Rectal smooth muscle tissue (tissue), 1 donor: ENCODE results near the gene HDDC2.
"Not testable (repeated sequence)": the region's sequence is repeated elsewhere in the genome, so short reads cannot be mapped to it uniquely, and the experiment has no call there.

Experiments
- H3K27ac ChIP-seq: one replicate; pipeline ENCODE4 v1.7.0; 2013; ENCODE audit warnings: low read depth, low read length, inconsistent platforms
- H3K27me3 ChIP-seq: one replicate; pipeline ENCODE4 v1.7.0; 2013; ENCODE audit warnings: low read length; ENCODE audit not compliant: control insufficient read depth, insufficient read depth
- H3K36me3 ChIP-seq: one replicate; pipeline ENCODE4 v1.7.0; 2013; ENCODE audit warnings: low read length; ENCODE audit not compliant: control insufficient read depth, insufficient read depth
- H3K4me1 ChIP-seq: one replicate; pipeline ENCODE4 v1.7.0; 2013; ENCODE audit warnings: low read length; ENCODE audit not compliant: control insufficient read depth, insufficient read depth
- H3K4me3 ChIP-seq: one replicate; pipeline ENCODE4 v1.7.0; 2013; ENCODE audit warnings: low read length
- H3K9ac ChIP-seq: one replicate; pipeline ENCODE4 v1.7.0; 2013; ENCODE audit warnings: low read length

HDDC2 gene

GRCh38 chr6:125302840-125303511, 1.2 kb upstream of the HDDC2 start:
- Histone ChIP-seq H3K9ac (no peak overlapping the region), H3K27ac (no peak overlapping the region), H3K4me1 (peaks cover 6% of the 10 kb centered on the region), H3K36me3 (no peaks in the 10 kb centered on the region), H3K27me3 (no peaks in the 10 kb centered on the region), H3K4me3 (no peak overlapping the region)

GRCh38 chr6:125300992-125301434, 754 bp downstream of the HDDC2 start:
- Histone ChIP-seq H3K27me3 (no peaks in the 10 kb centered on the region), H3K4me3 (peak overlapping the region; percentile 83), H3K36me3 (peaks cover 4% of the 10 kb centered on the region), H3K4me1 (peaks cover 6% of the 10 kb centered on the region), H3K27ac (peak overlapping the region; percentile 88), H3K9ac (peak overlapping the region; percentile 27)

- Histone ChIP-seq H3K9ac (no peak overlapping the region), H3K27me3 (no peaks in the 10 kb centered on the region), H3K4me3 (no peak overlapping the region), H3K36me3 (peaks cover 4% of the 10 kb centered on the region), H3K27ac (no peak overlapping the region), H3K4me1 (peaks cover 6% of the 10 kb centered on the region)
Measured at GRCh38 chr6:125299257-125299656, 2.5 kb downstream of the HDDC2 start.

GRCh38 chr6:125296471-125296870, 5.3 kb downstream of the HDDC2 start:
- H3K27me3 ChIP-seq, result no peaks in the 10 kb centered on the region
- peaks cover 6% of the 10 kb centered on the region for H3K4me1 ChIP-seq
- no peak overlapping the region for H3K9ac ChIP-seq
- no peak overlapping the region for H3K4me3 ChIP-seq
- H3K36me3 ChIP-seq, result peaks cover 4% of the 10 kb centered on the region
- H3K27ac ChIP-seq, result no peak overlapping the region

- Histone ChIP-seq H3K36me3 (peaks cover 4% of the 10 kb centered on the region), H3K4me1 (no peaks in the 10 kb centered on the region), H3K27me3 (no peaks in the 10 kb centered on the region), H3K4me3 (no peak overlapping the region), H3K9ac (no peak overlapping the region), H3K27ac (no peak overlapping the region)
Measured at GRCh38 chr6:125294925-125295324, 6.8 kb downstream of the HDDC2 start.

- Histone ChIP-seq H3K4me3 (no peak overlapping the region), H3K36me3 (peaks cover 4% of the 10 kb centered on the region), H3K27me3 (no peaks in the 10 kb centered on the region), H3K9ac (no peak overlapping the region), H3K4me1 (no peaks in the 10 kb centered on the region), H3K27ac (no peak overlapping the region)
Measured at GRCh38 chr6:125294036-125294435, 7.7 kb downstream of the HDDC2 start.

- H3K4me1 ChIP-seq, result no peaks in the 10 kb centered on the region
- H3K9ac ChIP-seq, result no peak overlapping the region
- H3K4me3 ChIP-seq, result no peak overlapping the region
- H3K27me3 ChIP-seq, result no peaks in the 10 kb centered on the region
- H3K27ac ChIP-seq, result no peak overlapping the region
- H3K36me3 ChIP-seq, result peaks cover 4% of the 10 kb centered on the region
Measured at GRCh38 chr6:125293587-125293986, 8.2 kb downstream of the HDDC2 start.

- Histone ChIP-seq H3K4me3 (no peak overlapping the region), H3K9ac (no peak overlapping the region), H3K4me1 (no peaks in the 10 kb centered on the region), H3K36me3 (no peaks in the 10 kb centered on the region), H3K27me3 (no peaks in the 10 kb centered on the region), H3K27ac (no peak overlapping the region)
Measured at GRCh38 chr6:125287718-125288117, 14.0 kb downstream of the HDDC2 start.

GRCh38 chr6:125285936-125286335, 15.8 kb downstream of the HDDC2 start:
- Histone ChIP-seq H3K4me1 (no peaks in the 10 kb centered on the region), H3K4me3 (no peak overlapping the region), H3K27ac (no peak overlapping the region), H3K27me3 (no peaks in the 10 kb centered on the region), H3K36me3 (no peaks in the 10 kb centered on the region), H3K9ac (no peak overlapping the region)

- Histone ChIP-seq H3K27me3 (no peaks in the 10 kb centered on the region), H3K36me3 (peaks cover 2% of the 10 kb centered on the region), H3K9ac (no peak overlapping the region), H3K27ac (no peak overlapping the region), H3K4me3 (no peak overlapping the region), H3K4me1 (no peaks in the 10 kb centered on the region)
Measured at GRCh38 chr6:125285353-125285752, 16.4 kb downstream of the HDDC2 start.

- H3K27ac ChIP-seq, H3K4me3 ChIP-seq, H3K27me3 ChIP-seq, H3K36me3 ChIP-seq, H3K4me1 ChIP-seq, H3K9ac ChIP-seq: not testable (repeated sequence)
Measured at GRCh38 chr6:125282470-125282869, 19.3 kb downstream of the HDDC2 start.

GRCh38 chr6:125280370-125281035, 21.3 kb downstream of the HDDC2 start:
- not testable (repeated sequence) for H3K27me3 ChIP-seq, H3K27ac ChIP-seq, H3K9ac ChIP-seq, H3K36me3 ChIP-seq, H3K4me1 ChIP-seq, H3K4me3 ChIP-seq

- Histone ChIP-seq H3K4me3 (no peak overlapping the region), H3K36me3 (peaks cover 5% of the 10 kb centered on the region), H3K9ac (no peak overlapping the region), H3K27ac (no peak overlapping the region), H3K27me3 (no peaks in the 10 kb centered on the region), H3K4me1 (no peaks in the 10 kb centered on the region)
Measured at GRCh38 chr6:125279961-125280360, 21.8 kb downstream of the HDDC2 start.
